Stimulated activated CD4-positive, alpha-beta T cell treated with anti-CD3 and anti-CD28 coated beads, Interleukin-4, amount 100 ng/mL, for 48 hours (primary cell): ENCODE measurements around the gene B4GALNT4.
"Not testable (repeated sequence)": the region's sequence is repeated elsewhere in the genome, so short reads cannot be mapped to it uniquely, and the experiment has no call there.

Experiments
- DNase-seq, 2 donors: peaks; one replicate each; pipeline ENCODE4 v3.0.0-alpha.2; 2020; ENCODE audit warnings: low read depth in 2 of 2

Gene B4GALNT4

DNA sequence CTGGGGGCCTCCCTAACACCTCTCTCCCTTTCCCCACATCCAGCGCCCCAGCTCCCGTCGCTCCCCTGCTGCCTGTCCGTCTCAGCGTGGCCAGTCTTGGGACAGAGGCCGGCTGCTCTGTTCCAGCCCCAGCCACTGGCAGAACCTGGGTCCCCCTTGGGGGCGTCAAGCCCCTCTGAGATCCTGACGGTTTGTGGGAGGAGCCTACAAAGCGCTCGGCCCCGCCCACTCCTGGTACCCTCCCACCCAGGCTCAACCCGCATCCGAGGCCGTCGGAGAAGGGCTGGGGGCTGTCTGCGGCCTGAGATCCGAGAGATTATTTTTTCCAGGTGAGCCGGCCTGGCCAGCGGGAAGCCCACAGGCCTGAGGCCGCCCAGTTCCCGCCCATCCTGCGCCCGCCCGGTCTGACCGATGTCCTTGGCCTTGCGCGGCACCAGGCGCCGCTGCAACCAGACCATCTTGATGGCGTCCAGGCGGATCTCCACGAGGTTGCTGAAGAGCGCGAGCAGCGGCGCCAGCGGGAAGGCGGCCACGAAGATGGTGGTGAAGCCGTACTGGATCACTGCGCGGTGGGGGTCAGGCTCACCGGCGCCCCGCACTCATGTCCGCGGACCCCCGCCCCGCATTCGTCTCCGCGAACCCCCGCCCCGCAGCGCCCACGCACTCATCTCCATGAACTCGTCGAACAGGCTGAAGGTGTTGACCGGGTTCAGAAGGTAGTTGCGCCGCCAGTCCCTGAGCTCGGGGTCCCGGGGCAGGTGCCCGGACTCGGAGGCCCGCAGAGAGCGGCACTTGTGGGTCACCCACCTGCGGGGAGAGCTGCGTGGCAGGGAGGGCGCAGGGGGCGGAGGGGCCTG lies 51.0 kb downstream of the B4GALNT4 start:
- no peak for DNase-seq

DNA sequence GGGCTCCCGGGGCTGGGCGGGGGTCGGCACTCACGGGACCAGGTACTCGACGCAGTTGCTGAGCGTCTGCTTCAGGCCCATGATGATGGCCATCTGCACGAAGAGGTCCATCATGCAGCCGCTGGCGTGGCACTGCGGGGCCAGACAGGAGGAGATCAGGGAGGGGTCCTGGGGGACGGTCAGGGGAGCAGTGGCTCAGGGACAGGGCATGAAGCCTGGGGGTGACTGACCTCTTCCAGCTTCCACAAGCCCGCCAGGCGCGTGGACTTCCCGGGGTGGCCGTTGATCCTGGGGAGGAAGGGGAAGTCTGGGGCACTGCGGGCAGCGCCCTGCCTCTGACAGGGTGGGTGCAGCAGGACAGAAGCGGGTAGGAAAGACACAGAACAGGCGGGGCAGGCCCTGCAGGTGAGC lies 51.6 kb downstream of the B4GALNT4 start:
- DNase-seq: no peak

GRCh38 chr11:422249-422656 lies 53.0 kb downstream of the B4GALNT4 start:
- DNase-seq: no peak

GRCh38 chr11:424232-424631 lies 54.9 kb downstream of the B4GALNT4 start:
- no peak for DNase-seq

DNA sequence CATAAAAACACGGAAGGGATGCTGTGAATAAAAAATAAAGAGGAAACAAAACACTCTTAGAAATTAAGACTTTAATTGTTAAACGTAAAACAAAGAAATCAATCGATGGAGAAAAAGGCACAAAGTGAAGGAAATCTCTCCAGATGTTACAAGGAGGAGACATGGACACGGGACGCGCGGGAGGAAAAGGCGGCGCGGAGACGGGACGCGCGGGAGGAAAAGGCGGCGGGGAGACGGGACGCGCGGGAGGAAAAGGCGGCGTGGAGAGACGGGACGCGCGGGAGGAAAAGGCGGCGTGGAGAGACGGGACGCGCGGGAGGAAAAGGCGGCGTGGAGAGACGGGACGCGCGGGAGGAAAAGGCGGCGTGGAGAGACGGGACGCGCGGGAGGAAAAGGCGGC lies 55.5 kb downstream of the B4GALNT4 start:
- not testable (repeated sequence) for DNase-seq

DNA sequence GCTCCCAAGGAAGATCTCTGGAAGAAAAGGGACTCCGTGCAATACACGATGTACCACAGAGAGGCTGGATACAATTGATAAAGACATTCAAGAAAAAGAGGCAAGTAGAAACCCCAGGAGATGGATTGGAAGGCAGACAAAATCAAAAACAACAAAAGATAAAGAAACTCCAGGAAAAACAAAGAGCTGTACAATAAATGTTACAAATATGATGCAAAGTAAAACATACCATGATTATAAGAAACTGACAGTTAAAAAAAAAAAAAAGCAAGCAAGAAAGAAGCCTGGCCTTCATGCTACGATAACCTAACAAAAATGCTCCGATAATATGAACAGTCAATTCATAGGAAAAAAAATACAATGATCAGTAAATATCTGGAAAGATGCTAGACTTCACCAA lies 56.0 kb downstream of the B4GALNT4 start:
- DNase-seq: no peak

GRCh38 chr11:426851-427250 lies 57.6 kb downstream of the B4GALNT4 start:
- no peak for DNase-seq

DNA sequence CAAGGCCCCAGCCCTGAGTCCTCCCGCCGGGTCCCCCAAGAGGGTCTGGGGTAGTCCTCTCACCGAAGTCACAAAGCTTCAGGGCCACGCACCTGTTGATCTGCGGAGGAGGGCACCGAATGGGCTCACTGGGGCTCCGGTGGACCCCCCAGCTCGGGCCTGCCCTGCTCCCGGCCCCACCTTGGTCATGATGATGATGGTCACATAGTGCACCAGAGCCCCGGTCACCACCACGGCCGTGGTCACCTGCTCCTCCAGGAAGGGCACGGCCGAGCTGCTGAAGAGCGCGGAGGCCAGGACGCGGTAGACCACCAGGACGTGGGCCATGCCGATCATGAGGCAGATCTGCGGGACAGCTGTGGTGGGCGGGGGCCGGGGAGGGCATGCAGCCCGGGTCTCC lies 59.0 kb downstream of the B4GALNT4 start:
- no peak for DNase-seq

GRCh38 chr11:429391-429790 lies 60.1 kb downstream of the B4GALNT4 start:
- DNase-seq: no peak

DNA sequence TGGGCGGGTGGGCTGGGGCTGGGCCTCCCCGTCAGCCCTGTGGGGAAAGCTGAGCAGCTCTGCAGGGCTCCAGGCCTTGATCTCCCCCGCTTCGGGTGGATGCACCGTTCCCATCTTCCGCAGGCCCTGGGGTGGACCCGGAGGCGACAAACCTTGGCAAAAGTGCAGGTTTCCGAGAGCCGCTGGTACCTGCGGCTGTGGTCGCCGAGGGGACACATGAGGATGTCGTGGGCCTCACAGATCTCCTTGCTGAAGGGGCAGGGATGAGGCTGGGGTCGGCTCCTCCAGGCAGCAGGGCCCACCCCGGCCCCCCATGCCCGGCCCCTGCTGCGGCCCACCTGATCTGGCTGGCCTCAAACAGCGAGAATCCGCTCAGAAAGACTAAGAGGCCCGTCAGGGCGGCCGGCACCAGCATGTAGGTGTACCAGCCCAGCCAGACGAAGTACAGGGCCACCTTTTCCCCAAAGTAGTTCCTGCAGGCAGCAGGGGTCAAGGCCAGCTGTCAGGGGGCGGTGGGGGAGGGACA lies 60.7 kb downstream of the B4GALNT4 start:
- no peak for DNase-seq
